Measurements from ENCODE around the gene ACAP1. TPM values are rescaled to one million over a fixed set of nuclear protein-coding genes. Genes with fewer than 3 reads are reported as not detected.

The ACAP1 gene
- total and polyA plus RNA-seq, 2 donors (not counting 1 experiment from before 2014, with no cell fraction given) = 0.06 to 2.1 TPM

DNA sequence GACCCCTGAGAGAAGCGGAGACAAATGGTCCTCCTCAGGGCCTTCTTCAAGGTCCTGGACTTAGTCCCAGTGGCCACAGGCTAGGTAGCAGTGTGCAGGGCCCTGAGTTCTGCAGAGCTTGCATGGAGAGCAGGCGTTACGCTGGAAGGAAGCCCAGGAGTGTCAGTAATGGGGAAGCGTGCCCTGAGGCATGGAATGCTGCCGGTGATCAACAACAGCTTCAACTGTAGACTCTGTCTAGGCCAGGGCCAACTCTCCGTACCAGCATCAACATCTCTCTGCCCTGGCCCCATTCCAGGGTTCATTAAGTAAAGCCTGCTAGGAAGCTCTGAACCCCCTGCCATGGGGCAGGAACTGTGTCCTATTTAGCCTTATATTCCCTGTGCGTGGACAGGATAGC, 44.0 kb downstream of the ACAP1 start:
- H2AFZ ChIP-seq (ENCODE audit: low read length) = no peak overlapping the region
- TF ChIP-seq, protein P1, sequence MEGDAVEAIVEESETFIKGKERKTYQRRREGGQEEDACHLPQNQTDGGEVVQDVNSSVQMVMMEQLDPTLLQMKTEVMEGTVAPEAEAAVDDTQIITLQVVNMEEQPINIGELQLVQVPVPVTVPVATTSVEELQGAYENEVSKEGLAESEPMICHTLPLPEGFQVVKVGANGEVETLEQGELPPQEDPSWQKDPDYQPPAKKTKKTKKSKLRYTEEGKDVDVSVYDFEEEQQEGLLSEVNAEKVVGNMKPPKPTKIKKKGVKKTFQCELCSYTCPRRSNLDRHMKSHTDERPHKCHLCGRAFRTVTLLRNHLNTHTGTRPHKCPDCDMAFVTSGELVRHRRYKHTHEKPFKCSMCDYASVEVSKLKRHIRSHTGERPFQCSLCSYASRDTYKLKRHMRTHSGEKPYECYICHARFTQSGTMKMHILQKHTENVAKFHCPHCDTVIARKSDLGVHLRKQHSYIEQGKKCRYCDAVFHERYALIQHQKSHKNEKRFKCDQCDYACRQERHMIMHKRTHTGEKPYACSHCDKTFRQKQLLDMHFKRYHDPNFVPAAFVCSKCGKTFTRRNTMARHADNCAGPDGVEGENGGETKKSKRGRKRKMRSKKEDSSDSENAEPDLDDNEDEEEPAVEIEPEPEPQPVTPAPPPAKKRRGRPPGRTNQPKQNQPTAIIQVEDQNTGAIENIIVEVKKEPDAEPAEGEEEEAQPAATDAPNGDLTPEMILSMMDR (conservative IDR thresholded peaks at IDR 0.05 in 1 of 2, IDR thresholded peaks at IDR 0.05 in 1 of 2; ENCODE audit: low read depth in 1 of 2, low read length in 2 of 2) = no peak
- TF ChIP-seq EZH2 (IDR thresholded peaks at IDR 0.05; ENCODE audit: low read length, missing control alignments) = no peak
- peaks cover 7% of the 10 kb centered on the region for H3K4me1 ChIP-seq (ENCODE audit: control insufficient read depth, extremely low read depth, insufficient read depth, low read length)
- peaks cover 28% of the 10 kb centered on the region for H3K27me3 ChIP-seq (ENCODE audit: control insufficient read depth, insufficient read depth, low read length)
- H3K79me2 ChIP-seq (ENCODE audit: control insufficient read depth, insufficient read depth, low read length) = no peaks in the 10 kb centered on the region
- no peak overlapping the region for H3K9ac ChIP-seq (ENCODE audit: insufficient read depth, low read length)
- H3K27ac ChIP-seq (ENCODE audit: insufficient read depth, low read length) = no peak overlapping the region
- peak; percentile 30 to 37 for DNase-seq (ENCODE audit: low read depth in 2 of 2)
- no peaks in the 10 kb centered on the region for H3K36me3 ChIP-seq (ENCODE audit: control insufficient read depth, insufficient read depth, low read length)
- H3K9me3 ChIP-seq (ENCODE audit: control insufficient read depth, insufficient read depth, low read depth, low read length) = no peaks in the 10 kb centered on the region
- H3K4me2 ChIP-seq (ENCODE audit: extremely low read depth, insufficient read depth, low read length) = peak overlapping the region; percentile 59
- H4K20me1 ChIP-seq (ENCODE audit: control insufficient read depth, extremely low read depth, insufficient read depth, low read length) = no peaks in the 10 kb centered on the region
- peak overlapping the region in 1 of 4 experiments; percentile 46 for H3K4me3 ChIP-seq (replicated peaks in 1 of 4; ENCODE audit: control extremely low read depth in 1 of 4, insufficient read depth in 1 of 4, low read depth in 3 of 4, low read length in 4 of 4)

DNA sequence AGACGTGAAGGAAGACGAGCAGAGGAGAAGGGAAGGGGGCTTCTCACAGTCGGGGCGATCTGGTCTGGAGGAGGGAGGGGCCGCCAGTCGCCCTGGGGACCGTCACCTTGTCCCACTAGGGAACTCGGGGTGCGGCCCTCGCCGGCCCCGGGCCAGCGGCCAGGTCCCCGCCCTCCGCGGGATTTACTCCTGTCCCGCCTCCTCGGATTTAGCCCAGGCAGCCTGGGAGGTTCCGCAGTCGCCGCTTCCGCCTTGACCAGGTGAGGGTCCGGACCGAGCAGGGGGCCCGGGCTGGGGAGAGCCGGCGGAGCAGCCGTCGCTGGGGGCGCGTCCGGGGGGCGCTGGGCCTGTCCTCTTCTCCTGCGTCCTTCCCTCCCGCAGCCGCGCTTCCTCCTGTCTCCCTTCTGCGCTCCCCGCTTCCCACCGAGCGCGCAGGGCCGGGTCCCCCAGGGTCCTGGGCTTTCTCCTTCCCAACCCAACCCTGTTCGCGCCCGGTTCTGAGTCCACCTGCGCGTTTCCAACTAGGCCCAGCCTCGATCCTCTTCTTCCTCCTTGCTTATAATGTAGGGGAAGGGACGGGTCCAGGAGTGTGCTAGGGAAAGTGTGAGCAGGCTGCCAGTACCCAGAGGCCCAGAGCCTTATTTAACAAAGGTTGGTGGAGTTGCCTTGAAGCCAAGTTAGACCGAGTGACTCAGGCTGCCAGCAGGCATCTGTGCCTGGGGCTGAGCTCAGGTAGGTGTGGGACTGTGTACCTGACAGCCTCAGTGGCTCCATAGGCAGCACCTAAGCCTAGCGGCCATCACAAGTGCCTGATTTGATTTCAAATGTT, 44.7 kb downstream of the ACAP1 start, which contains the start of gene TNK1:
Gene TNK1 (plus strand): TSS at position 235 of the 829 bp plus-strand sequence. CDS start 1,838 bp downstream, outside the sequence.
- Histone ChIP-seq H2AFZ (ENCODE audit: low read length) (no peak within 1 kb of the TSS), H3K4me2 (ENCODE audit: extremely low read depth, insufficient read depth, low read length) (peak within 1 kb of the TSS; percentile 59), H3K9me3 (ENCODE audit: control insufficient read depth, insufficient read depth, low read depth, low read length) (no peaks in the 10 kb centered on the region), H3K27ac (ENCODE audit: insufficient read depth, low read length) (no peak within 1 kb of the TSS), H3K9ac (ENCODE audit: insufficient read depth, low read length) (no peak within 1 kb of the TSS), H3K36me3 (ENCODE audit: control insufficient read depth, insufficient read depth, low read length) (no peaks in the 10 kb centered on the region), H4K20me1 (ENCODE audit: control insufficient read depth, extremely low read depth, insufficient read depth, low read length) (no peaks in the 10 kb centered on the region), H3K4me1 (ENCODE audit: control insufficient read depth, extremely low read depth, insufficient read depth, low read length) (peaks cover 7% of the 10 kb centered on the region), H3K79me2 (ENCODE audit: control insufficient read depth, insufficient read depth, low read length) (no peaks in the 10 kb centered on the region), H3K4me3 (replicated peaks in 1 of 4; ENCODE audit: control extremely low read depth in 1 of 4, insufficient read depth in 1 of 4, low read depth in 3 of 4, low read length in 4 of 4) (peak within 1 kb of the TSS in 1 of 4 experiments; percentile 46), H3K27me3 (ENCODE audit: control insufficient read depth, insufficient read depth, low read length) (peaks cover 28% of the 10 kb centered on the region)
- TF ChIP-seq EZH2 (IDR thresholded peaks at IDR 0.05; ENCODE audit: low read length, missing control alignments) = peak; percentile 82
- TF ChIP-seq, protein P1 (conservative IDR thresholded peaks at IDR 0.05 in 1 of 2, IDR thresholded peaks at IDR 0.05 in 1 of 2; ENCODE audit: low read depth in 1 of 2, low read length in 2 of 2) = no peak
- DNase-seq (ENCODE audit: low read depth in 2 of 2) = no peak

DNA sequence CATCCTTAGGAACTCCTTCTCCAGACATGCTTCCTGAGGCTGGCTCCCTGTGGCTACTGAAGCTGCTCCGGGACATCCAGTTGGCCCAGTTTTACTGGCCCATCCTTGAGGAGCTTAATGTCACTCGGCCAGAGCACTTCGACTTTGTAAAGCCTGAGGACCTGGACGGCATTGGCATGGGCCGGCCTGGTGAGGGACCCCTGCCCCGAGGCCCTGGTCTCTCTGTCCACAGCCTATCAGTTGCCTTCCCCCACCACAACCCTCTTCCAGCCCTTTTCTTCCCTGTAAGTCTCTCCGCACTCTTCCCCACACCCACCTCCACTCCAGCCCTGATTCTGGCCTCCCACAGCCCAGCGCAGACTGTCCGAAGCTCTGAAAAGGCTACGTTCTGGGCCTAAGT, 46.6 kb downstream of the ACAP1 start:
- no peak overlapping the region for H3K27ac ChIP-seq (ENCODE audit: insufficient read depth, low read length)
- peaks cover 28% of the 10 kb centered on the region for H3K27me3 ChIP-seq (ENCODE audit: control insufficient read depth, insufficient read depth, low read length)
- no peak overlapping the region for H3K4me2 ChIP-seq (ENCODE audit: extremely low read depth, insufficient read depth, low read length)
- no peak overlapping the region for H2AFZ ChIP-seq (ENCODE audit: low read length)
- H3K79me2 ChIP-seq (ENCODE audit: control insufficient read depth, insufficient read depth, low read length) = no peaks in the 10 kb centered on the region
- no peaks in the 10 kb centered on the region for H3K36me3 ChIP-seq (ENCODE audit: control insufficient read depth, insufficient read depth, low read length)
- no peak overlapping the region for H3K4me3 ChIP-seq (replicated peaks in 1 of 4; ENCODE audit: control extremely low read depth in 1 of 4, insufficient read depth in 1 of 4, low read depth in 3 of 4, low read length in 4 of 4)
- no peak for TF ChIP-seq EZH2 (IDR thresholded peaks at IDR 0.05; ENCODE audit: low read length, missing control alignments)
- TF ChIP-seq, protein P1 (conservative IDR thresholded peaks at IDR 0.05 in 1 of 2, IDR thresholded peaks at IDR 0.05 in 1 of 2; ENCODE audit: low read depth in 1 of 2, low read length in 2 of 2) = no peak
- H3K9me3 ChIP-seq (ENCODE audit: control insufficient read depth, insufficient read depth, low read depth, low read length) = no peaks in the 10 kb centered on the region
- H3K4me1 ChIP-seq (ENCODE audit: control insufficient read depth, extremely low read depth, insufficient read depth, low read length) = peaks cover 7% of the 10 kb centered on the region
- no peak for DNase-seq (ENCODE audit: low read depth in 2 of 2)
- no peaks in the 10 kb centered on the region for H4K20me1 ChIP-seq (ENCODE audit: control insufficient read depth, extremely low read depth, insufficient read depth, low read length)
- no peak overlapping the region for H3K9ac ChIP-seq (ENCODE audit: insufficient read depth, low read length)
